Measurements from ENCODE around the gene ZNF106.
A peak's percentile ranks its signal among the peaks of the same experiment; 100 is the strongest.

The ZNF106 gene

GRCh38 chr15:42404461-42405235, 86.3 kb downstream of the ZNF106 start:
- no peak for DNase-seq

DNA sequence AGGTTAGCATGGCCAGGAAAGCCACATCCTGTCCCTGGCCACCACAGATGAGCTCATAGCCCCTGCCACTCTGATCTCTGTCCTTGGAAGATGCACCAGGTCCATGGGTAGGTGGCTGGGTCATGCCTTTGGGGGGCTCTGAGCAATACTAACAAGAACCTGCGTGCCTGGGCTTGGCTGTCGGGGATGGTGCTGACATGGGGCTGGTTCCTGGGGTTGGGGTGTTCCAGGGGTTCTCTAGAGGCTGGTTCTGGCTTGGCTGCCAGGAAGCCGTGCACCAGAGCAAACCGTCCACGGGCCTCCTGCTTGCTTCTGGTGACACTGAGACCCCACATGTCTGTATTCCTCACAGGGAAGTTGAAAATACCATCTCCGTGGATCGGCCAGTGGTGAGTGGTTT, 87.6 kb downstream of the ZNF106 start:
- DNase-seq, result no peak

DNA sequence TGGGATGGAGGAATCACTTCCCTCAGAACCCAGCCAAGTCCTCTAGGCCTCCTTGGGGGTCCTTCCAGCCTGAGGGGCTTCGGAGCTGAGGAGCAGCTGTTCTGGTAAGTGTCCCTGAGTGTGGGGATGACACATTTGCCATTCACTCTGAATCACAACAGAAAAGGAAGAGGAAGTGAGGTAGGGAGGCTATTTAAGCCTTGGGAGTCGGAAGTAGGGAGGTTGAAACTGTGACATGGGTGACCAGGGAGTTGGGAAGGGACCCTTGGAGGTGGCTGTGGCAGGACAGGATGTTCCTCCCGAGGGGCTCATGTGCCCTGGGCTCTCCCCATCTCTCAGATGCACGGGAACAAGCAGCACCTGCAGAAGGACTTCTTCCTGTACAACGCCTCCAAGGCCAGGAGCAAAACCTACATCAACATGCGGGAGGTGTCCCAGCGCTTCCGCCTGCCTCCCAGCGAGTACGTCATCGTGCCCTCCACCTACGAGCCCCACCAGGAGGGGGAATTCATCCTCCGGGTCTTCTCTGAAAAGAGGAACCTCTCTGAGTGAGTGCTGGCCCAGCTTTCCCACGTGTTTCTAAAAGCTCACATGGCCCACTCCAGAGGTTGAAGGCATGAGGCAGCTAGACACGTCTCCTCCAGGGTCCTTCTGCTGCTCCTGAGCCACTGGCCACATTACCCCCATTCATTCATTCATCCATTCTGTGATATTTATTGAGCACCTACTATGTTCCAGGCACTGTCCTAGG, 88.3 kb downstream of the ZNF106 start:
- no peak for DNase-seq

DNA sequence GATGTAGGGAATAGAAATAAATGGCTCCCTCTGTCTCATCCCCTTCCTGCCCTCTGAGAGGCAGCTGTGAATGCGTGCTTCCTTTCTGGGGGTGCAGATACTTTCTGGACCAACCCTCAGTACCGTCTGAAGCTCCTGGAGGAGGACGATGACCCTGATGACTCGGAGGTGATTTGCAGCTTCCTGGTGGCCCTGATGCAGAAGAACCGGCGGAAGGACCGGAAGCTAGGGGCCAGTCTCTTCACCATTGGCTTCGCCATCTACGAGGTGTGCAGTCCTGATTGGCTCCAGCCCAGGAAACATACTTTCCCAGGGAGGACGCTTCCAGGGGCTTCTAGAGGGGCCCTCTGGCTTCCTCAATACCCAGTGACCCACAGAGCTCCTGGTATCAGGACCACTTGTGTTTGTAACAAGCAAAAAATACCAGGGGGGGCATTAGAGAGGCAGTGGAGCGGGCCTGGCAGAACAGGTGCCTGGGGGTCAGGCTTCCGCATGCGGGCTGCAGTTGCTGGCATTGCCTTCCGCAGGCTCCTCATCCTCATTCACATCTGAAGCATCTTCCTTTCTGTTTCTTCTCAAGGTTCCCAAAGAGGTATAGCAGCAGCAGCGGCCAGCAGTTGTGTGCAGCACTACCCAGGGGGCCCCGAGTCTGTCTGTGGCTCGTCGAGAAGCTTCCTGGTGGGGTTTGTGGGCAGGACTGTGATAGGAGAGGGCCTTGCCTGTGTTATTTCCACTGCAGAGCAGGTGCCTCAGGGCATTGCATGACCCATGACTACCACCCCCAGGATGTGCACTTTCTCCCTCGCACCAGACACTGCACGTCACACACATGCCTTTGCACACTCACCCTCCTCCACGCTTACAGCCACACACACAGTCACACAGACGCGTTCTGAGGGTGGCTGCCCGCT, 89.1 kb downstream of the ZNF106 start:
- no peak for DNase-seq

DNA sequence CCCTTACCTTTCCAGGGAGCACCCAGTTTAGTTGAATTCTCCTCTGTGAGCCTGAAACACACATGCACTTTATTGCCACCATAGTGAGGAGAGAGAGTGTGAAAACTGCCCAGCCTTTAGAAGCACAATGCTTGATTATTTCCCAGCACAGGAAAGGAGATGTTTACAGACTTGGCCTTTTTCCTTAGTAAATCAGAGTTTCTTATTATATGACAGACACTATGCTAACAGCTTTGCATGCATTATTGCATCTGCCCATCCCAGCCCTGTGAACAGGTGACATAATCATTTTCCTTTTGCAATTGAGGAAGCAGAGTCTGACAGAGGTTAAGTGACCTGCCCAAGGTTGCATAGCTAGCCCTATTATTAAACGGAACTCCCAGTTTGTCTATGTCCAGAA, 95.1 kb downstream of the ZNF106 start:
- DNase-seq, result no peak

GRCh38 chr15:42394106-42394505, 96.8 kb downstream of the ZNF106 start:
- no peak for DNase-seq

DNA sequence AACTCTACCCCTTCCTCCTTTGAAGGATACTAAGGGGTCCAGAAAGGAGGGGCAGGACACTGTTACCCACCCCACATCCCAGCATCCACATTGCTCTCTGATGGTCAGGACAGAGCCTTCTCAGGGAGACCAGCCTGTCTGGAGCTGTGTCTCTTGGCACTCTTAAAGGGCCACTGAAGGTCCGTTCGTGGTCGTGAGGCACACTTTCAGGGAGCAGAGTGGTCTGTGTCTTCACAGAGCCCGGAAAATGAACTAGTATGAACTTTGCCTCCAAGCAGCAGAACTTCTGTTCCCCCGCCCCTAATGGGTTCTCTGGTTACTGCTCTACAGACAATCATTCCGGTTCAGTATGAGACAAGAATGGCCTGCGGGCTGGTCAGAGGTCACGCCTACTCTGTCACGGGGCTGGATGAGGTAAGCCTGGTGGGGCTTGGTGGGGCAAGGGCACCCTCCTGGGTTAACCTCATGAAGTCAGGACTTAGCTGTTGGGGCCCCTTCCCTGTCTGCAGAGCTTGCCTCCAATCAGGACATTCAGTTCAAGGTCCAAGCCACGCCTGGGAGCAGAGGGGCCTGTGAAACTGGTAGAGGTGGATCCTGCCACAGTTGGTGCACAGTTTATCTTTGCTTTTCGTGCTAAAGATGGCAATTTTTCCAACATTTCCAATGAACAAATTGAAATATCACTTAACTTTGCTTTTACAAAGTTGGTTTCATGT, 98.5 kb downstream of the ZNF106 start:
- no peak for DNase-seq

GRCh38 chr15:42387603-42388002, 103.3 kb downstream of the ZNF106 start:
- DNase-seq, result no peak

GRCh38 chr15:42385980-42386700, 104.8 kb downstream of the ZNF106 start:
- DNase-seq, result no peak

GRCh38 chr15:42385206-42385979, 105.5 kb downstream of the ZNF106 start:
- peak; percentile 21 for DNase-seq

GRCh38 chr15:42384597-42384996, 106.3 kb downstream of the ZNF106 start:
- DNase-seq, result no peak

- no peak for DNase-seq
These were observed 112.9 kb downstream of the ZNF106 start for GRCh38 chr15:42378011-42378410.

GRCh38 chr15:42375941-42376340, 115.0 kb downstream of the ZNF106 start:
- no peak for DNase-seq

- DNase-seq, result no peak
These were observed 115.7 kb downstream of the ZNF106 start for GRCh38 chr15:42375252-42375651.

- no peak for DNase-seq
These were observed 116.1 kb downstream of the ZNF106 start for GRCh38 chr15:42374810-42375209.

DNA sequence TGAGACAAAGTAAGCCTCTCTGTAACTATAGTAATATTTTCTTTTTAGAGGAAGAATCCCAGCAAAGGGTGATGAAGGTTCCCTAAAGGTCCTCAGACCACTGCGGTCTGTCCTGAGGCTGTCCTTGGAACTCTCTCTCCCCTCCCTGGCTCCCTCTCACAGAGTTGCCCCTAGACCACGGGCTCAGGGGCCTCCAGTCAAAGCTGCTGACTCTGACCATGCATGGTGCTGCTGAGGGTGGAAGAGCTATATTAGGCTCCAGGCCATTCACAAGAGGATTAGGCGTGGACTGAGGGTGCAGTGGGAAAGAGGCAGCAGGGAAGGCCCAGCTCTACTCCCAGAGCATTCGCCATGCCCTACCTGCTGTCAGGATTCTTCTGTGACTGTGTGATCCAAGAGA, 117.0 kb downstream of the ZNF106 start:
- DNase-seq, result no peak

DNA sequence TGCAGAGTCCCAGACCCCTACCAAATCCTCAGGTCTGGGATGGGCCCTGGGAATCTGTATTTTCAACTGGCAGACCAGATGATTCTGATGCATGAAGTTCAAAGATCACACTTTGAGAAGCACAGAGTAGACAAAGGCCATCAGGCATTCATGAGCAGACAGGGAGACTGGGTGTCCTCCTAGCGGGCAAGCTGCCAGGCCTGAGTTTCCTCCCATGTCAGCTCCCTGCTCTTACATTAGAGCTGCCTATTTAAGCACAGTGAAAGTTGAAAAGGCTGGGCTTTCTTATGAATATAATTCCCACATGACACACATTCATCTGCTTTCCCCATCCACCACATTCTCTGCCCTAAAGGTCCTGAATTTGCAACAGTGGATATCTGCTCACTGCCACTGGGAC, 117.7 kb downstream of the ZNF106 start:
- no peak for DNase-seq

DNA sequence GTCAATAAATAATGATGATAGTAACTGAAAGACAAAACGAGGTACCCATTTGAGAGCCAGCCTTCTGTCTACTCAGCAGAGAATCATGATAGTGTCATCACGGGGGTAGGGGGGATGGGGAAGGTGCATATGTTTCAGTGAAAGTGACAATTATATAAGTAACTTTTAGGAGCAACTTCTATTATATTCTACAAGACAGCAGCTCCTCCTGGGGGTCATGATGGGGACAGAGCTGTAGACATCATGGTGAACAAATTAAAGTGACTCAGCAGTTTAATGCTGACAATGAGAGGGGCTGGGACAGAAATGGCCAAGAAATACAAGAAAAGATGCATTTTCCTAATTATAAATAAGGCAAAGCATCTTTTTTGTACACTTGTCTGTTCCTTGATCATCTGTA, 119.8 kb downstream of the ZNF106 start:
- peak; percentile 8 for DNase-seq

DNA sequence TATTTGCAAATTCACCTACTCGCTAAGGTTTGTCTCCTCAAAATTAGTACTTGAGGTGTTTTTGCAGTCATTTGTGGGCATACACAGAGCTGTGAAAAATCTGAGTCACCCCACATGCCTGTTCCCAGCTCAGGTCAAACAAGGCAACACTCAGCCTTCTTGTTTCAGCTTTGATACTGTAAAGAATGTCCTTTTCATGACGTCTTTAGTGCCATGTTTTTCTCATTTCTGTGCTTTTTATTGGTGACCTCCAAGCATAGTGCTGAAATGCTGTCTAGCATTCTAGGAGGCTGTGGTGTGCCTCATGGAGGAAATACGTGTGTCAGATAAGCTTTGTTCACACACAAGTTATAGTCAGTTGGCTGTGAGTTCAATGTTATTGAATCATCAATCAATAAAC, 122.8 kb downstream of the ZNF106 start:
- DNase-seq, result no peak

- no peak for DNase-seq
These were observed 123.9 kb downstream of the ZNF106 start for GRCh38 chr15:42367041-42367440.

GRCh38 chr15:42365921-42366550, 124.9 kb downstream of the ZNF106 start:
- no peak for DNase-seq
